ENCODE results near the gene SLC12A3. TPM values are rescaled to one million over a fixed set of nuclear protein-coding genes. Genes with fewer than 3 reads are reported as not detected.

SLC12A3 gene
- total RNA-seq, 4 donors from 2014 or later: not detected

- H3K9me3 ChIP-seq: no peaks in the 10 kb centered on the region
- no peaks in the 10 kb centered on the region for H3K4me1 ChIP-seq
- TF ChIP-seq EP300 (IDR thresholded peaks at IDR 0.05): no peak
- no peak for TF ChIP-seq POLR2A (IDR thresholded peaks at IDR 0.05; ENCODE audit: low read depth)
- no peak for TF ChIP-seq POLR2AphosphoS5 (IDR thresholded peaks at IDR 0.05)
- no peak for TF ChIP-seq CTCF (IDR thresholded peaks at IDR 0.05)
- intact Hi-C loops (cut with DNase I): no loop called here
- H3K27ac ChIP-seq (replicated peaks in 1 of 4): no peak overlapping the region
- no peak for DNase-seq (ENCODE audit: extremely low spot score)
- H3K4me3 ChIP-seq: no peak overlapping the region
- peaks cover 46 to 99% (median 86%) of the 10 kb centered on the region in 4 donors for H3K36me3 ChIP-seq
- H3K27me3 ChIP-seq: no peaks in the 10 kb centered on the region
- 77% methylated on average over 5 of the region's 5 CpGs for WGBS
These were observed 28.4 kb upstream of the SLC12A3 start for GRCh38 chr16:56836410-56837230.

GRCh38 chr16:56838622-56839337 is 26.2 kb upstream of the SLC12A3 start:
- no peak for DNase-seq (ENCODE audit: extremely low spot score)
- intact Hi-C loops (cut with DNase I): no loop called here
- WGBS: 87% methylated on average over 9 of the region's 9 CpGs
- Histone ChIP-seq H3K4me1 (no peaks in the 10 kb centered on the region), H3K27me3 (no peaks in the 10 kb centered on the region), H3K4me3 (no peak overlapping the region), H3K36me3 (peaks cover 48 to 99% (median 83%) of the 10 kb centered on the region in 4 donors), H3K27ac (replicated peaks in 1 of 4) (no peak overlapping the region), H3K9me3 (no peaks in the 10 kb centered on the region)
- TF ChIP-seq POLR2A (IDR thresholded peaks at IDR 0.05; ENCODE audit: low read depth) (no peak), EP300 (IDR thresholded peaks at IDR 0.05) (no peak), CTCF (IDR thresholded peaks at IDR 0.05) (no peak), POLR2AphosphoS5 (IDR thresholded peaks at IDR 0.05) (no peak)

- H3K4me1 ChIP-seq: no peaks in the 10 kb centered on the region
- TF ChIP-seq CTCF (IDR thresholded peaks at IDR 0.05): no peak
- no peak for TF ChIP-seq POLR2A (IDR thresholded peaks at IDR 0.05; ENCODE audit: low read depth)
- TF ChIP-seq POLR2AphosphoS5 (IDR thresholded peaks at IDR 0.05): no peak
- no peak for TF ChIP-seq EP300 (IDR thresholded peaks at IDR 0.05)
- no peak overlapping the region for H3K27ac ChIP-seq (replicated peaks in 1 of 4)
- no peak for DNase-seq (ENCODE audit: extremely low spot score)
- H3K4me3 ChIP-seq: no peak overlapping the region
- WGBS: 83% methylated on average over 2 of the region's 2 CpGs
- no peaks in the 10 kb centered on the region for H3K9me3 ChIP-seq
- peaks cover 50 to 95% (median 77%) of the 10 kb centered on the region in 4 donors for H3K36me3 ChIP-seq
- H3K27me3 ChIP-seq: no peaks in the 10 kb centered on the region
- intact Hi-C loops (cut with DNase I): no loop called here
These were observed 23.8 kb upstream of the SLC12A3 start for GRCh38 chr16:56841233-56841632.

- no peak overlapping the region for H3K27ac ChIP-seq (replicated peaks in 1 of 4)
- H3K4me3 ChIP-seq: no peak overlapping the region
- intact Hi-C loops (cut with DNase I): no loop called here
- 96% methylated on average over 10 of the region's 10 CpGs for WGBS
- no peaks in the 10 kb centered on the region for H3K4me1 ChIP-seq
- H3K27me3 ChIP-seq: no peaks in the 10 kb centered on the region
- no peak for DNase-seq (ENCODE audit: extremely low spot score)
- peaks cover 50 to 91% (median 73%) of the 10 kb centered on the region in 4 donors for H3K36me3 ChIP-seq
- TF ChIP-seq EP300 (IDR thresholded peaks at IDR 0.05) (no peak), POLR2AphosphoS5 (IDR thresholded peaks at IDR 0.05) (no peak), CTCF (IDR thresholded peaks at IDR 0.05) (no peak), POLR2A (IDR thresholded peaks at IDR 0.05; ENCODE audit: low read depth) (no peak)
- H3K9me3 ChIP-seq: no peaks in the 10 kb centered on the region
These were observed 23.3 kb upstream of the SLC12A3 start for GRCh38 chr16:56841659-56842058.

All from esophagus muscularis mucosa (tissue), 4 donors.